B cell (primary cell): ENCODE results near the gene ODAM. TPM values are rescaled to one million over a fixed set of nuclear protein-coding genes. Genes with fewer than 3 reads are reported as not detected.

ENCODE experiments used
- ATAC-seq: fragments of 200-7000 bp; cut with Tn5 transposase; one replicate; pipeline ENCODE4 v1.10.0; 2021; ENCODE audit warnings: low read depth, mild to moderate bottlenecking, moderate number of reproducible peaks, moderate library complexity
- CTCF ChIA-PET: fragments of 350-600 bp; sonication (Branson Sonifier 250); formaldehyde crosslinking; loops from one replicate; lab custom pipeline; 2021; ENCODE audit warnings: antibody characterized with exemption, inconsistent platforms; lab: Charles Lee
- POLR2A ChIA-PET: fragments of 350-600 bp; sonication (Branson Sonifier 250); formaldehyde crosslinking; loops from one replicate; lab custom pipeline; 2021; ENCODE audit warnings: antibody characterized with exemption; lab: Charles Lee
- DNase-seq: peaks from one replicate; pipeline ENCODE4 v3.0.0; 2013
- H2AFZ ChIP-seq: 2 replicates; pipeline ENCODE4 v1.6.1; 2012; ENCODE audit warnings: mild to moderate bottlenecking, low read depth, low read length; ENCODE audit not compliant: insufficient read depth, poor library complexity, severe bottlenecking
- H3K27ac ChIP-seq, 2 donors: 1 replicate in 1 of 2; 2 replicates in 1 of 2; pipeline ENCODE4 v1.5.1; 2012 to 2013; ENCODE audit warnings: low read length in 2 of 2, mild to moderate bottlenecking in 2 of 2, moderate library complexity in 1 of 2
- H3K27me3 ChIP-seq, 4 experiments: fragments of 200-600 bp in 1 of 4; sonication (generic) in 1 of 4; replicated peaks in 1 of 4; 1 replicate in 2 of 4; 2 replicates in 2 of 4; pipeline versions ENCODE4 v1.6.1 to v1.7.0; 2013 to 2016; ENCODE audit warnings: low read length in 3 of 4, mild to moderate bottlenecking in 2 of 4, mixed read lengths in 1 of 4, moderate library complexity in 1 of 4; ENCODE audit not compliant: insufficient read depth in 4 of 4, control insufficient read depth in 3 of 4; ENCODE audit errors: control extremely low read depth in 1 of 4
- H3K36me3 ChIP-seq, 2 experiments: replicated peaks in 1 of 2; 1 replicate in 1 of 2; 2 replicates in 1 of 2; pipeline versions ENCODE4 v1.6.1 to v1.7.1; 2013; ENCODE audit warnings: low read length in 1 of 2; ENCODE audit not compliant: insufficient read depth in 2 of 2, control insufficient read depth in 1 of 2; ENCODE audit errors: control extremely low read depth in 1 of 2, extremely low read depth in 1 of 2
- H3K4me1 ChIP-seq, 2 donors: fragments of 200-600 bp in 1 of 2; sonication (generic) in 1 of 2; 1 replicate in 1 of 2; 2 replicates in 1 of 2; pipeline versions ENCODE4 v1.5.1 to v1.6.1; 2013 to 2017; ENCODE audit warnings: low read length in 2 of 2; ENCODE audit not compliant: control insufficient read depth in 2 of 2, insufficient read depth in 2 of 2
- H3K4me2 ChIP-seq: replicated peaks from 2 replicates; pipeline ENCODE3; 2012; ENCODE audit warnings: mild to moderate bottlenecking, low read depth, low read length; ENCODE audit not compliant: poor library complexity, severe bottlenecking
- H3K4me3 ChIP-seq, 5 experiments: fragments of 200-600 bp in 1 of 5; sonication (generic) in 1 of 5; 1 replicate in 3 of 5; 2 replicates in 2 of 5; pipeline versions ENCODE4 v1.5.1 to v1.7.0; 2011 to 2016; ENCODE audit warnings: low read length in 4 of 5, mild to moderate bottlenecking in 4 of 5, low read depth in 2 of 5, control low read depth in 1 of 5, moderate library complexity in 1 of 5; ENCODE audit not compliant: insufficient read depth in 1 of 5; ENCODE audit errors: control extremely low read depth in 1 of 5, extremely low read depth in 1 of 5
- H3K79me2 ChIP-seq: fragments of 200-600 bp; sonication (generic); one replicate; pipeline ENCODE4 v1.6.0; 2016; ENCODE audit warnings: low read length; ENCODE audit not compliant: control insufficient read depth, insufficient read depth
- H3K9ac ChIP-seq: fragments of 200-600 bp; sonication (generic); 2 replicates; pipeline ENCODE4 v1.6.1; 2017; ENCODE audit warnings: mild to moderate bottlenecking, low read length, moderate library complexity
- H3K9me3 ChIP-seq, 3 donors: one replicate each; pipeline versions ENCODE4 v1.6.1 to v1.7.1; 2013; ENCODE audit warnings: low read length in 2 of 3; ENCODE audit not compliant: control insufficient read depth in 2 of 3, insufficient read depth in 1 of 3; ENCODE audit errors: control extremely low read depth in 1 of 3
- H4K20me1 ChIP-seq: 2 replicates; pipeline ENCODE4 v1.6.0; 2012; ENCODE audit warnings: mild to moderate bottlenecking, low read length; ENCODE audit not compliant: insufficient read depth, control insufficient read depth, poor library complexity, severe bottlenecking
- H3K27ac Mint-ChIP-seq: one replicate; pipeline ENCODE4 v1.8.0; 2021; ENCODE audit warnings: mixed read lengths
- H3K27me3 Mint-ChIP-seq: one replicate; pipeline ENCODE4 v1.8.0; 2021; ENCODE audit warnings: mixed read lengths
- H3K4me1 Mint-ChIP-seq: one replicate; pipeline ENCODE4 v1.8.0; 2021; ENCODE audit warnings: mixed read lengths
- H3K4me3 Mint-ChIP-seq: one replicate; pipeline ENCODE4 v1.8.0; 2021; ENCODE audit warnings: mixed read lengths
- H3K9me3 Mint-ChIP-seq: one replicate; pipeline ENCODE4 v1.8.0; 2022; ENCODE audit warnings: mixed read lengths; ENCODE audit not compliant: insufficient read depth
- EZH2 ChIP-seq: IDR thresholded peaks from 2 replicates; pipeline ENCODE4 v1.6.1; 2012; ENCODE audit warnings: borderline replicate concordance, low read depth, mild to moderate bottlenecking, moderate library complexity, low read length; ENCODE audit not compliant: insufficient read depth, poor library complexity, severe bottlenecking
- WGBS: methylation state at CpG from one replicate; pipeline ENCODE4 v1.1.5; 2013; ENCODE audit warnings: missing lambda C conversion rate; ENCODE audit not compliant: insufficient coverage; 5-methylcytosine and 5-hydroxymethylcytosine counted together
- intact Hi-C: fragments of 100-400 bp; cut with micrococcal nuclease; formaldehyde crosslinking; loops from one replicate; pipeline ENCODE4 v1.10.0; 2022
- polyA plus RNA-seq: library from polyadenylated mRNA; depleted of rRNA; stranded (reverse); fragments of >200 nt; gene quantifications from 2 replicates; pipeline ENCODE4 v1.2.3, GENCODE V29; 2012
- total RNA-seq, 2 donors: library from RNA; stranded (reverse); fragments of 120-200 nt in 1 of 2; gene quantifications; 1 replicate in 1 of 2; 2 replicates in 1 of 2; pipeline versions ENCODE4 v1.2.3 to v1.2.4, GENCODE V29; 2013 to 2022
- TF ChIP-seq, protein P1 (sequence below): fragments of 200-600 bp; IDR thresholded peaks from one replicate; pipeline ENCODE4 v1.8.0; 2022; ENCODE audit warnings: antibody characterized with exemption, mild to moderate bottlenecking

Gene ODAM
- total and polyA plus RNA-seq, 2 donors (not counting 1 experiment from before 2014, with no cell fraction given), result not detected

DNA sequence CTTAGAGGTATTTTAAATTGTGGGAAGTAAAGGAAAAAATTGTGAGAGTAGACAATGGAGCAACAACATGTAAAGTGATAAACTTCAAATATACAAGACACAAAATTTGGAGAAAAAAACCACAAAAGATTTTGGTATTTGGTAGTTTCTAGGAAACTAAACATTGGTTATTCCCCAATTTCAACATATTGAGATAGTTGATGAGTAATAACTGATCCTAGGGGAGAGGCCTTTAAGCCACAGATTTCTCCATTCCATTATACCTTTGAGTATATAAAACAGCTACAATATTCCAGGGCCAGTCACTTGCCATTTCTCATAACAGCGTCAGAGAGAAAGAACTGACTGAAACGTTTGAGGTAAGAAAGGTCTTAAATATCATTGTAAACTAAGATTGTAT lies 30.3 kb downstream of the ODAM start, which contains the start of gene FDCSP:
Gene FDCSP (plus strand): TSS at position 301 of the 400 bp plus-strand sequence. CDS start 5,071 bp downstream, outside the sequence.
- no peaks in the 10 kb centered on the region for H3K79me2 ChIP-seq
- DNase-seq (no peak), ATAC-seq (no peak)
- no peak within 1 kb of the TSS for H3K9ac ChIP-seq
- intact Hi-C loops, result no loop called here
- no peak within 1 kb of the TSS for H3K4me3 ChIP-seq
- H2AFZ ChIP-seq, result no peak within 1 kb of the TSS
- TF ChIP-seq, protein P1, sequence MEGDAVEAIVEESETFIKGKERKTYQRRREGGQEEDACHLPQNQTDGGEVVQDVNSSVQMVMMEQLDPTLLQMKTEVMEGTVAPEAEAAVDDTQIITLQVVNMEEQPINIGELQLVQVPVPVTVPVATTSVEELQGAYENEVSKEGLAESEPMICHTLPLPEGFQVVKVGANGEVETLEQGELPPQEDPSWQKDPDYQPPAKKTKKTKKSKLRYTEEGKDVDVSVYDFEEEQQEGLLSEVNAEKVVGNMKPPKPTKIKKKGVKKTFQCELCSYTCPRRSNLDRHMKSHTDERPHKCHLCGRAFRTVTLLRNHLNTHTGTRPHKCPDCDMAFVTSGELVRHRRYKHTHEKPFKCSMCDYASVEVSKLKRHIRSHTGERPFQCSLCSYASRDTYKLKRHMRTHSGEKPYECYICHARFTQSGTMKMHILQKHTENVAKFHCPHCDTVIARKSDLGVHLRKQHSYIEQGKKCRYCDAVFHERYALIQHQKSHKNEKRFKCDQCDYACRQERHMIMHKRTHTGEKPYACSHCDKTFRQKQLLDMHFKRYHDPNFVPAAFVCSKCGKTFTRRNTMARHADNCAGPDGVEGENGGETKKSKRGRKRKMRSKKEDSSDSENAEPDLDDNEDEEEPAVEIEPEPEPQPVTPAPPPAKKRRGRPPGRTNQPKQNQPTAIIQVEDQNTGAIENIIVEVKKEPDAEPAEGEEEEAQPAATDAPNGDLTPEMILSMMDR, result no peak
- TF ChIP-seq EZH2, result no peak
- H3K36me3 ChIP-seq, result no peaks in the 10 kb centered on the region
- H3K4me1 ChIP-seq, result no peaks in the 10 kb centered on the region
- no peak within 1 kb of the TSS for H3K27ac ChIP-seq
- no peaks in the 10 kb centered on the region for H3K4me1 Mint-ChIP-seq
- no peaks in the 10 kb centered on the region for H3K27me3 Mint-ChIP-seq
- H4K20me1 ChIP-seq, result no peaks in the 10 kb centered on the region
- no peak within 1 kb of the TSS for H3K27ac Mint-ChIP-seq
- no peaks in the 10 kb centered on the region for H3K9me3 ChIP-seq
- ChIA-PET POLR2A (no interaction called here), CTCF (no interaction called here)
- no peak within 1 kb of the TSS for H3K4me3 Mint-ChIP-seq
- WGBS, result no CpG with 5 or more reads among the region's 2 CpGs
- no peak within 1 kb of the TSS for H3K4me2 ChIP-seq
- H3K9me3 Mint-ChIP-seq, result no peaks in the 10 kb centered on the region
- H3K27me3 ChIP-seq, result no peaks in the 10 kb centered on the region

DNA sequence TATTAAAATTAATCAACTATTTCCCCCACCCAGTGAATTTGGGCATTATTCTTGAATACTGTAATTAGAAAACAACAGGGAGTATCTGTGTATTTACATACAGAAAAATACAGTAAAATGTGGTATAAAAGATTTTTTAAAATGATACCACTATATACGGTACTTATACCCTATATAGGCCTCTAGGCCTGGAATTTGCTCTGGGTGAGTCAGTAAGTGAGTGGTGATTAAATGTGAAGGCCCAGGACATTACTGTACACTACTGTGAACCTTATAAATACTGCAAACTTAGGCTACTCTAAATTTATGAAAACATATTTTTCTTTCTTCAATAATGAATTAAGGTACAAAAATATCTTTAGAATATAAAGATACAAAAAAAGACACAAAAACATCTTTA lies 40.6 kb downstream of the ODAM start:
- Mint-ChIP-seq H3K4me1 (no peaks in the 10 kb centered on the region), H3K4me3 (no peak overlapping the region), H3K9me3 (no peaks in the 10 kb centered on the region), H3K27me3 (no peaks in the 10 kb centered on the region), H3K27ac (no peak overlapping the region)
- WGBS, result no CpG with 5 or more reads among the region's 1 CpG
- Histone ChIP-seq H3K27ac (no peak overlapping the region), H4K20me1 (no peaks in the 10 kb centered on the region), H3K79me2 (no peaks in the 10 kb centered on the region), H3K4me3 (no peak overlapping the region), H3K27me3 (no peaks in the 10 kb centered on the region), H3K4me1 (no peaks in the 10 kb centered on the region), H3K4me2 (no peak overlapping the region), H3K9me3 (no peaks in the 10 kb centered on the region), H2AFZ (no peak overlapping the region), H3K9ac (no peak overlapping the region), H3K36me3 (no peaks in the 10 kb centered on the region)
- TF ChIP-seq EZH2, result no peak
- TF ChIP-seq, protein P1, result no peak
- intact Hi-C loops, result no loop called here
- no peak for DNase-seq
- CTCF ChIA-PET, result no interaction called here
- ATAC-seq, result no peak
- POLR2A ChIA-PET, result no interaction called here
